Fibroblast of lung (primary cell): ENCODE measurements around the gene DUS4L. TPM values are rescaled to one million over a fixed set of nuclear protein-coding genes. Genes with fewer than 3 reads are reported as not detected.
A peak's percentile ranks its signal among the peaks of the same experiment; 100 is the strongest.

Source experiments
- DNase-seq, 2 donors: peaks; one replicate each; pipeline versions ENCODE4 v3.0.0 to v3.0.0-alpha.2; 2010; ENCODE audit warnings: low read depth in 2 of 2
- H2AFZ ChIP-seq: 2 replicates; pipeline ENCODE4 v1.5.1; 2012; ENCODE audit warnings: low read length, control low read depth, inconsistent platforms
- H3K27ac ChIP-seq: 2 replicates; pipeline ENCODE4 v1.5.1; 2011; ENCODE audit warnings: low read length, control low read depth; ENCODE audit not compliant: insufficient read depth
- H3K27me3 ChIP-seq: 2 replicates; pipeline ENCODE4 v1.5.1; 2011; ENCODE audit warnings: mild to moderate bottlenecking, low read length; ENCODE audit not compliant: control insufficient read depth, insufficient read depth
- H3K36me3 ChIP-seq: 2 replicates; pipeline ENCODE4 v1.5.1; 2011; ENCODE audit warnings: low read length; ENCODE audit not compliant: control insufficient read depth, insufficient read depth
- H3K4me1 ChIP-seq: 2 replicates; pipeline ENCODE4 v1.5.1; 2011; ENCODE audit warnings: low read length; ENCODE audit not compliant: control insufficient read depth, insufficient read depth; ENCODE audit errors: extremely low read depth
- H3K4me2 ChIP-seq: 2 replicates; pipeline ENCODE4 v1.5.1; 2011; ENCODE audit warnings: low read length, control low read depth; ENCODE audit not compliant: insufficient read depth; ENCODE audit errors: extremely low read depth
- H3K4me3 ChIP-seq, 4 experiments: fragments of 200-600 bp in 1 of 4; sonication (generic) in 1 of 4; replicated peaks in 1 of 4; 2 replicates each; pipeline ENCODE4 v1.5.1; 2011 to 2016; ENCODE audit warnings: low read length in 4 of 4, low read depth in 3 of 4, mild to moderate bottlenecking in 3 of 4, control low read depth in 2 of 4, inconsistent platforms in 1 of 4, mixed read lengths in 1 of 4; ENCODE audit not compliant: insufficient read depth in 1 of 4; ENCODE audit errors: control extremely low read depth in 1 of 4
- H3K79me2 ChIP-seq: 2 replicates; pipeline ENCODE4 v1.5.1; 2012; ENCODE audit warnings: mild to moderate bottlenecking, low read length, inconsistent platforms; ENCODE audit not compliant: control insufficient read depth, insufficient read depth
- H3K9ac ChIP-seq: 2 replicates; pipeline ENCODE4 v1.5.1; 2011; ENCODE audit warnings: mild to moderate bottlenecking, low read length, control low read depth; ENCODE audit not compliant: insufficient read depth
- H3K9me3 ChIP-seq: 2 replicates; pipeline ENCODE4 v1.5.1; 2012; ENCODE audit warnings: low read depth, low read length; ENCODE audit not compliant: control insufficient read depth, insufficient read depth
- H4K20me1 ChIP-seq: 2 replicates; pipeline ENCODE4 v1.5.1; 2011; ENCODE audit warnings: low read length; ENCODE audit not compliant: control insufficient read depth, insufficient read depth; ENCODE audit errors: extremely low read depth
- EZH2 ChIP-seq: IDR thresholded peaks from 2 replicates; pipeline ENCODE4 v1.5.1; 2012; ENCODE audit warnings: low read length, control low read depth, mild to moderate bottlenecking; ENCODE audit errors: missing control alignments
- polyA plus RNA-seq, 2 donors: library from polyadenylated mRNA; depleted of rRNA in 1 of 2; stranded (reverse) in 1 of 2; unstranded in 1 of 2; fragments of >200 nt; gene quantifications; 2 replicates each; pipeline ENCODE4 v1.2.1, GENCODE V29; 2011 to 2012; ENCODE audit warnings: missing spikeins in 1 of 2
- total RNA-seq: library from RNA; depleted of rRNA; stranded (reverse); fragments of >200 nt; gene quantifications from 2 replicates; pipeline ENCODE4 v1.2.1, GENCODE V29; 2014
- TF ChIP-seq, protein P1 (sequence below), 2 donors: IDR thresholded peaks in 1 of 2; conservative IDR thresholded peaks in 1 of 2; 1 replicate in 1 of 2; 2 replicates in 1 of 2; pipeline ENCODE4 v1.5.1; 2011 to 2012; ENCODE audit warnings: low read length in 2 of 2, control low read depth in 1 of 2, inconsistent platforms in 1 of 2, low read depth in 1 of 2, mild to moderate bottlenecking in 1 of 2

The DUS4L gene
- total and polyA plus RNA-seq, 2 donors (not counting 1 experiment from before 2014, with no cell fraction given), result 5.5 to 8.8 TPM

GRCh38 chr7:107582875-107583274, 19.1 kb downstream of the DUS4L start:
- DNase-seq, result no peak
- Histone ChIP-seq H3K79me2 (peaks cover 27% of the 10 kb centered on the region), H2AFZ (no peak overlapping the region), H3K27ac (no peak overlapping the region), H3K9me3 (no peaks in the 10 kb centered on the region), H4K20me1 (no peaks in the 10 kb centered on the region), H3K4me3 (no peak overlapping the region), H3K4me2 (peak overlapping the region; percentile 32), H3K9ac (no peak overlapping the region), H3K4me1 (no peaks in the 10 kb centered on the region), H3K27me3 (no peaks in the 10 kb centered on the region), H3K36me3 (peaks cover 2% of the 10 kb centered on the region)
- TF ChIP-seq, protein P1, sequence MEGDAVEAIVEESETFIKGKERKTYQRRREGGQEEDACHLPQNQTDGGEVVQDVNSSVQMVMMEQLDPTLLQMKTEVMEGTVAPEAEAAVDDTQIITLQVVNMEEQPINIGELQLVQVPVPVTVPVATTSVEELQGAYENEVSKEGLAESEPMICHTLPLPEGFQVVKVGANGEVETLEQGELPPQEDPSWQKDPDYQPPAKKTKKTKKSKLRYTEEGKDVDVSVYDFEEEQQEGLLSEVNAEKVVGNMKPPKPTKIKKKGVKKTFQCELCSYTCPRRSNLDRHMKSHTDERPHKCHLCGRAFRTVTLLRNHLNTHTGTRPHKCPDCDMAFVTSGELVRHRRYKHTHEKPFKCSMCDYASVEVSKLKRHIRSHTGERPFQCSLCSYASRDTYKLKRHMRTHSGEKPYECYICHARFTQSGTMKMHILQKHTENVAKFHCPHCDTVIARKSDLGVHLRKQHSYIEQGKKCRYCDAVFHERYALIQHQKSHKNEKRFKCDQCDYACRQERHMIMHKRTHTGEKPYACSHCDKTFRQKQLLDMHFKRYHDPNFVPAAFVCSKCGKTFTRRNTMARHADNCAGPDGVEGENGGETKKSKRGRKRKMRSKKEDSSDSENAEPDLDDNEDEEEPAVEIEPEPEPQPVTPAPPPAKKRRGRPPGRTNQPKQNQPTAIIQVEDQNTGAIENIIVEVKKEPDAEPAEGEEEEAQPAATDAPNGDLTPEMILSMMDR (conservative IDR thresholded peaks at IDR 0.05 in 1 of 2, IDR thresholded peaks at IDR 0.05 in 1 of 2; ENCODE audit: low read depth in 1 of 2, low read length in 2 of 2), result no peak
- no peak for TF ChIP-seq EZH2

DNA sequence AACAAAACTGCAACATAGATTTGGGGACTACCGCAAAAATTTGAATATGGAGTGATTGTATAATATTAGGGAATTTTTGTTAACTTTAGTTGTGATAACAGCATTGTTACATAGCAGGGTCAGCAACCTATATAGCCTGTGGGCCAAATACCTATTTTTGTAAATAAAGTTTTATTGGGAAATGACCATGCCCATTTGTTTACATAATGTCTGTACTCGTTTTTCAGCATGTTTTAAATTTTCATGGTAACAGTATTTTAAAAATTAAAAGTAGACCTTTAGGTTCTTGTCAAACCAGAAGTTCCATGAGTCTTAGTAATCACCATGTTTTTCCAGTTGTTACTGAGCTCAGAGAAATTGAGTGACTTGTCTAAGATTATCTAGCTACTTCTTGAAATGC, 20.9 kb downstream of the DUS4L start:
- DNase-seq, result no peak
- Histone ChIP-seq H3K9me3 (no peaks in the 10 kb centered on the region), H3K9ac (no peak overlapping the region), H3K4me1 (no peaks in the 10 kb centered on the region), H3K4me2 (no peak overlapping the region), H3K79me2 (peaks cover 24% of the 10 kb centered on the region), H3K27me3 (no peaks in the 10 kb centered on the region), H2AFZ (no peak overlapping the region), H3K27ac (no peak overlapping the region), H4K20me1 (no peaks in the 10 kb centered on the region), H3K4me3 (no peak overlapping the region), H3K36me3 (peaks cover 2% of the 10 kb centered on the region)
- no peak for TF ChIP-seq EZH2
- TF ChIP-seq, protein P1 (conservative IDR thresholded peaks at IDR 0.05 in 1 of 2, IDR thresholded peaks at IDR 0.05 in 1 of 2; ENCODE audit: low read depth in 1 of 2, low read length in 2 of 2), result no peak

- Histone ChIP-seq H3K9ac (no peak overlapping the region), H3K36me3 (peaks cover 2% of the 10 kb centered on the region), H4K20me1 (no peaks in the 10 kb centered on the region), H3K4me3 (no peak overlapping the region), H3K4me1 (peaks cover under 1% of the 10 kb centered on the region), H3K27ac (no peak overlapping the region), H3K9me3 (no peaks in the 10 kb centered on the region), H3K79me2 (peaks cover 3% of the 10 kb centered on the region), H2AFZ (no peak overlapping the region), H3K27me3 (no peaks in the 10 kb centered on the region), H3K4me2 (no peak overlapping the region)
- no peak for DNase-seq
- TF ChIP-seq, protein P1 (conservative IDR thresholded peaks at IDR 0.05 in 1 of 2, IDR thresholded peaks at IDR 0.05 in 1 of 2; ENCODE audit: low read depth in 1 of 2, low read length in 2 of 2), result no peak
- TF ChIP-seq EZH2, result no peak
Measured at GRCh38 chr7:107588529-107589130, 24.9 kb downstream of the DUS4L start.
